ENCODE data around the gene DPF3. TPM values are rescaled to one million over a fixed set of nuclear protein-coding genes. Genes with fewer than 3 reads are reported as not detected.
A peak's percentile ranks its signal among the peaks of the same experiment; 100 is the strongest.

The DPF3 gene
- total and polyA plus RNA-seq, 4 donors, result 0.17 to 3.9 (median 0.52) TPM

DNA sequence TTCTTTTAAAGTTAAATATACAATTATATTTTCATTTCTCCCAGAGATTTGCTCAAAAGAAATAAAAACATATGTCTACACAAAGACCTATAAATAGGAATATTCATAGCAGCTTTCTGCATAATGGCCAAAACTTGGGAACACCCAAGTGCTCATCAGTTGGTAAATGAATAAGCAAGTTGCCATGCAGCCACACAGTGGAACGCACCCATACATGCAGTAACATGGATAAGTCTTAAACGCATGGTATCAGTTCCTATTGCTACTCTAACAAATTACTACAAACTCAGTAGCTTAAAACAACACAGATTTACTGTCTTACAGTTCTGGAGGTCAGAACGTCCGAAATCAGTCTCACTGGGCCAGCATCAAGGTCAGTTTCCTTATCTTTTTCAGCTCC is 78.5 kb downstream of the DPF3 start:
- H3K36me3 ChIP-seq (ENCODE audit: control insufficient read depth in 4 of 4, insufficient read depth in 4 of 4, low read length in 4 of 4), result peaks cover 0 to 3% (median 0%) of the 10 kb centered on the region in 4 donors
- no peaks in the 10 kb centered on the region for H3K27me3 ChIP-seq (ENCODE audit: control insufficient read depth in 3 of 3, insufficient read depth in 3 of 3, low read length in 2 of 3)
- 67 to 71% methylated on average over 4 of the region's 4 CpGs for WGBS, 2 donors
- DNase-seq (no peak), ATAC-seq (ENCODE audit: insufficient read depth, low FRiP score) (no peak)
- no peak overlapping the region for H3K9ac ChIP-seq (ENCODE audit: insufficient read depth in 1 of 2, low read length in 2 of 2)
- peaks cover 0 to 3% (median 1%) of the 10 kb centered on the region in 4 donors for H3K9me3 ChIP-seq (ENCODE audit: control insufficient read depth in 4 of 4, insufficient read depth in 3 of 4, low read length in 3 of 4)
- H3K27ac ChIP-seq (ENCODE audit: low read depth in 1 of 2, low read length in 1 of 2), result no peak overlapping the region
- TF ChIP-seq, protein P1, sequence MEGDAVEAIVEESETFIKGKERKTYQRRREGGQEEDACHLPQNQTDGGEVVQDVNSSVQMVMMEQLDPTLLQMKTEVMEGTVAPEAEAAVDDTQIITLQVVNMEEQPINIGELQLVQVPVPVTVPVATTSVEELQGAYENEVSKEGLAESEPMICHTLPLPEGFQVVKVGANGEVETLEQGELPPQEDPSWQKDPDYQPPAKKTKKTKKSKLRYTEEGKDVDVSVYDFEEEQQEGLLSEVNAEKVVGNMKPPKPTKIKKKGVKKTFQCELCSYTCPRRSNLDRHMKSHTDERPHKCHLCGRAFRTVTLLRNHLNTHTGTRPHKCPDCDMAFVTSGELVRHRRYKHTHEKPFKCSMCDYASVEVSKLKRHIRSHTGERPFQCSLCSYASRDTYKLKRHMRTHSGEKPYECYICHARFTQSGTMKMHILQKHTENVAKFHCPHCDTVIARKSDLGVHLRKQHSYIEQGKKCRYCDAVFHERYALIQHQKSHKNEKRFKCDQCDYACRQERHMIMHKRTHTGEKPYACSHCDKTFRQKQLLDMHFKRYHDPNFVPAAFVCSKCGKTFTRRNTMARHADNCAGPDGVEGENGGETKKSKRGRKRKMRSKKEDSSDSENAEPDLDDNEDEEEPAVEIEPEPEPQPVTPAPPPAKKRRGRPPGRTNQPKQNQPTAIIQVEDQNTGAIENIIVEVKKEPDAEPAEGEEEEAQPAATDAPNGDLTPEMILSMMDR (IDR thresholded peaks at IDR 0.05; ENCODE audit: control extremely low read depth, extremely low read depth), result no peak
- peaks cover 0 to 5% (median 0%) of the 10 kb centered on the region in 5 donors for H3K4me1 ChIP-seq (ENCODE audit: control insufficient read depth in 5 of 5, insufficient read depth in 5 of 5, low read length in 5 of 5)
- H3K4me3 ChIP-seq, result no peak overlapping the region

- Histone ChIP-seq H3K27ac (ENCODE audit: low read depth in 1 of 2, low read length in 1 of 2) (peak overlapping the region in 1 of 2 donors; percentile 85), H3K4me3 (no peak overlapping the region), H3K9ac (ENCODE audit: insufficient read depth in 1 of 2, low read length in 2 of 2) (no peak overlapping the region), H3K9me3 (ENCODE audit: control insufficient read depth in 4 of 4, insufficient read depth in 3 of 4, low read length in 3 of 4) (no peaks in the 10 kb centered on the region), H3K36me3 (ENCODE audit: control insufficient read depth in 4 of 4, insufficient read depth in 4 of 4, low read length in 4 of 4) (no peaks in the 10 kb centered on the region), H3K27me3 (ENCODE audit: control insufficient read depth in 3 of 3, insufficient read depth in 3 of 3, low read length in 2 of 3) (no peaks in the 10 kb centered on the region), H3K4me1 (ENCODE audit: control insufficient read depth in 5 of 5, insufficient read depth in 5 of 5, low read length in 5 of 5) (peaks cover 0 to 20% (median 0%) of the 10 kb centered on the region in 5 donors)
- TF ChIP-seq, protein P1 (IDR thresholded peaks at IDR 0.05; ENCODE audit: control extremely low read depth, extremely low read depth), result no peak
- DNase-seq, result peak in 2 of 3 donors; percentile 36 to 53
- WGBS, 2 donors, result 62 to 74% methylated on average over 17 of the region's 17 CpGs
- no peak for ATAC-seq (ENCODE audit: insufficient read depth, low FRiP score)
Measured at GRCh38 chr14:72812292-72812851, 81.5 kb downstream of the DPF3 start.

GRCh38 chr14:72810201-72810600 is 83.7 kb downstream of the DPF3 start:
- ATAC-seq (ENCODE audit: insufficient read depth, low FRiP score) (no peak), DNase-seq (no peak)
- Histone ChIP-seq H3K9me3 (ENCODE audit: control insufficient read depth in 4 of 4, insufficient read depth in 3 of 4, low read length in 3 of 4) (no peaks in the 10 kb centered on the region), H3K36me3 (ENCODE audit: control insufficient read depth in 4 of 4, insufficient read depth in 4 of 4, low read length in 4 of 4) (no peaks in the 10 kb centered on the region), H3K4me3 (no peak overlapping the region), H3K4me1 (ENCODE audit: control insufficient read depth in 5 of 5, insufficient read depth in 5 of 5, low read length in 5 of 5) (peaks cover 0 to 17% (median 0%) of the 10 kb centered on the region in 5 donors), H3K27ac (ENCODE audit: low read depth in 1 of 2, low read length in 1 of 2) (peak overlapping the region in 1 of 2 donors; percentile 36), H3K27me3 (ENCODE audit: control insufficient read depth in 3 of 3, insufficient read depth in 3 of 3, low read length in 2 of 3) (no peaks in the 10 kb centered on the region), H3K9ac (ENCODE audit: insufficient read depth in 1 of 2, low read length in 2 of 2) (no peak overlapping the region)
- WGBS, 2 donors, result 71 to 75% methylated on average over 8 of the region's 8 CpGs
- TF ChIP-seq, protein P1 (IDR thresholded peaks at IDR 0.05; ENCODE audit: control extremely low read depth, extremely low read depth), result no peak

GRCh38 chr14:72809063-72809462 is 84.8 kb downstream of the DPF3 start:
- H3K36me3 ChIP-seq (ENCODE audit: control insufficient read depth in 4 of 4, insufficient read depth in 4 of 4, low read length in 4 of 4), result no peaks in the 10 kb centered on the region
- TF ChIP-seq, protein P1 (IDR thresholded peaks at IDR 0.05; ENCODE audit: control extremely low read depth, extremely low read depth), result no peak
- H3K27me3 ChIP-seq (ENCODE audit: control insufficient read depth in 3 of 3, insufficient read depth in 3 of 3, low read length in 2 of 3), result no peaks in the 10 kb centered on the region
- H3K9ac ChIP-seq (ENCODE audit: insufficient read depth in 1 of 2, low read length in 2 of 2), result no peak overlapping the region
- 75 to 87% methylated on average over 6 of the region's 6 CpGs for WGBS, 2 donors
- H3K4me3 ChIP-seq, result no peak overlapping the region
- peak overlapping the region in 1 of 2 donors; percentile 11 for H3K27ac ChIP-seq (ENCODE audit: low read depth in 1 of 2, low read length in 1 of 2)
- no peak for ATAC-seq (ENCODE audit: insufficient read depth, low FRiP score)
- peaks cover 0 to 21% (median 0%) of the 10 kb centered on the region in 5 donors for H3K4me1 ChIP-seq (ENCODE audit: control insufficient read depth in 5 of 5, insufficient read depth in 5 of 5, low read length in 5 of 5)
- no peak for DNase-seq
- no peaks in the 10 kb centered on the region for H3K9me3 ChIP-seq (ENCODE audit: control insufficient read depth in 4 of 4, insufficient read depth in 3 of 4, low read length in 3 of 4)

All from lung (tissue), 12 donors.